GM19239 (cell line): ENCODE measurements around the gene NPDC1.
"Not testable (repeated sequence)": the region's sequence is repeated elsewhere in the genome, so short reads cannot be mapped to it uniquely, and the experiment has no call there.

Experiments
- DNase-seq: peaks from one replicate; pipeline ENCODE4 v3.0.0; 2011; ENCODE audit warnings: low spot score; ENCODE audit not compliant: insufficient read length
- FAIRE-seq: peaks from 2 replicates; lab custom pipeline; 2011; peaks lifted over from hg19 to GRCh38; lab: Jason Lieb, UNC

Gene NPDC1

GRCh38 chr9:137014776-137015539 is 31.0 kb downstream of the NPDC1 start:
- DNase-seq (no peak), FAIRE-seq (no peak)

DNA sequence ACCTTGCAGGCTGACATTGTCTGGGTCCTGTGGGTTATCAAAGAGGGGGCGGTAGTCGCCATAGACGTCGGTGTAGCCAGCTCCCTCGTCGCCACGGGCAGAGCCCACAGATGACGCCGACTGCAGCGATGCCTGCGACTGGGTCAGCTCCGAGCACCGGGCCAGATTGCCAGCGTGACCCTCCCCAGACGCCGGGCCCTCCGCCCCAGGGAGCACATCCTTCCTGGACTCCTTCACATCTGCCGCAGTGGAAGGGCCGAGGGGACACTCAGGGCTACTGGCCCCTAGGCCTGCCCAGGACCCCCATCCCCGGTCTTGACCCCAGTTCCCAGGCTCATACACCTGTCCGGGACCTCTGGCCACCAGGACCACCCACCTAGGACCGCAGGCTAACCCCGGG is 31.8 kb downstream of the NPDC1 start:
- no peak for FAIRE-seq
- DNase-seq: no peak

- FAIRE-seq (no peak), DNase-seq (no peak)
These were observed 32.4 kb downstream of the NPDC1 start for GRCh38 chr9:137013571-137013940.

DNA sequence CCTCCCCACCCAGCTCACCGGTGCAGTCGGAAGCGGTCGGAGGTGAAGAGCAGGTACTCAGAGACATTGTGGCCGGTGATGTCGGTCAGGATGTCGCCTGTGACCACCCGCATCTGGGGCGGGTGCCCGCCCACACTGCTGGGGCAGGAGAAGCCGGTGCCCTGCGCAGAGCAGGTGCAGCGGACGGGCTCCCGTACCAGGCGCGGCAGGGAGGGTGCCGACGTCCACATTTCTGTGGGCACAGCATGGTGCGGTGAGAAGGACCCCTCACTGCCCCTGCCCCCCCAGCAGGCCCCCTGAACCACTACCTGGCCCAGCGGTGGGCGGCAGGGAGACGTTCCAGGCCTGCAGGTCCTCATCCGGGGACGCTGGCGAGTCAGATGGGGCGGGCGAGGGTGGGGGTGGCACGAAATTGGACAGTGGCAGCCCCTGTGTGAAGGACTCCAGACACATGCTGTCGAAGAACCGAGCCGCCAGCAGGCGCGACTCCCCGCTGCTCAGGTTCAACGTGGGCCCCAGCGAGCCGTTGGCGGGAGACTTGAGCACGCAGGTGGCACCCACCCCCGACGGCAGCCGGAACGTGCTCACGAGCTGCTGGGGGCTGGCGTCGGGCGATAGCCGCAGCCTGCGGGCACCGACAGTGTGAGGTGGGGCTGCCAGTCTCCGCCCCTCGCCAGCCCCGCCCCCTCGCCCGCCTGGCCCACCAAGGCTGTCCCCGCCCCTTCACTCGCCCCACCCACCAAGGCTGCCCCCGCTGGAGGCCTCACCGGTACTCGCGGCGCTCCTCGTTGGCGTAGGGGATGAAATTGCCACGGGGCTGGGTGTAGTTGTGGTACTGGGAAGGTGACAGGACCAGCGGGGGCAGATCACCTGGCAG is 33.0 kb downstream of the NPDC1 start:
- DNase-seq (no peak), FAIRE-seq (no peak)

DNA sequence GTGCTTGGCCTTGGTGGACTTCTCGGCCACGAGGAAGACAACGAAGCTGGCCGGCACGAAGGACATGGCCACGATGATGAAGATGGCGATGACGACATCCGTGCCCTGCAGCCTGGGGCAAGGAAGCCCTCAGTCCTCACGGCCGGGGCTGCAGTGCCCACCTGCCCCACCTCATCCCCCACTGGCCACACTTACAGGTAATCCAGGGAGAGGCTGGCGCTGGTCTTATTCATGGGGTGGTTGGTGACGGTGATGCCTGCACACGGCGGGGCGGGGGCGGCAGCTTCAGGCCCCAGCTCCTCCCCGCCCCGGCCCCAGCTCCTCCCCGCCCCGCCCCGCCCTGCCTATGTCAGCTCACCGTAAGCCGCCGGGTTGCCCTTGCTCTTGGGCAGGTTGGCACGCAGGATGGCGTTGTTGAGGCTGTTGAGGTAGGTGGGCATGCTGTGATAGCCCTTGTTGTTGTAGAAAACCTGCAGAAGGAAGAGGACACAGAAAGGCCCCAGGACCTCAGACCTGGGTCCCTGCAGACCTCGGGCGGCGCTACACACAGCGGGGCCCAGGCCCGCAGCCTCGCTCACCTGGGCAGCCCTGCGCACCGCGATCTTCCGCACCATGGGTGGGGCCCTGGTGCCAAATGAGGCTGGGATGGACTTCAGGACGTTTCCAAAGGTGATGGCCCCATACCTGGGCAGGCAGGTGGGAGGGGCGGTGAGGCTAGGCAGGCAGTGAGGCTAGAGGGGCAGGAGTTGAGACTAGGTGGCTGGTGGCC is 33.9 kb downstream of the NPDC1 start:
- DNase-seq (no peak), FAIRE-seq (no peak)

GRCh38 chr9:137011156-137011555 is 34.8 kb downstream of the NPDC1 start:
- FAIRE-seq (no peak), DNase-seq (no peak)

DNA sequence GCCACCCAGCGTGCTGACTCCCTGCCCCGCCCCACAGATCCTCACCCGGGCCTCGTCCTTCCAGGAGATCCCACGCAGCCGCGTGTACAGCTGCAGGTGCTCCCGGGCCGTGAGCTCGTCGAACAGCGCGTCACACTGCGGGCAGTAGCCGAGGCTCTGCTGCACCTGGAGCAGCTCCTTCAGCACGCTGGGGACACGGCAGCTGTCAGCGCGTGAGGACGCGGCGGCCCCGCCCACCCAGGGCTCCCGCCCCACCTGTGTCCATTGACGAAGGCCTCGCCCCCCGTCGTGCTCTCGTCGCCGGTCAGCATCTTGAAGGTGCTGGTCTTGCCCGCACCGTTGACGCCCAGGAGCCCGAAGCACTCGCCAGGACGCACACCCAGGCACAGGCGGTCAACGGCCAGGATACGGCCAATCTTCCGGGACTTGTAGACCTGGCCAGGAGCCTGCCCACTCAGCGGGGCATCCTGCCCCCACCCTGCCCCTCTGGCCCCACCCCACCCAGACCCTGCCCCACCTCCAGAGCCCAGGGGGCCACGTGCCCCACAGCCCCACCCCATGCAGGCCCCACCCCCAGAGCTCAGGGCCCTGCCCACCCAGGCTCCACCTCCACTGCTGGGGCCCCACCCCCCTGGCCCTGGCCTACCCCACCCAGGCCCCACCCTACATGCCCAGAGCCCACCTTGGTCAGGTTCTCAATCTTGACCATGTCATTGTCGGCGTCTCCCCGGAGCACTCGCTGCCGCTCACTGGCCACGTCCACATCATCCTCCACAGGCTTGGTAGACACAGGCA is 35.8 kb downstream of the NPDC1 start:
- FAIRE-seq: no peak
- no peak for DNase-seq

DNA sequence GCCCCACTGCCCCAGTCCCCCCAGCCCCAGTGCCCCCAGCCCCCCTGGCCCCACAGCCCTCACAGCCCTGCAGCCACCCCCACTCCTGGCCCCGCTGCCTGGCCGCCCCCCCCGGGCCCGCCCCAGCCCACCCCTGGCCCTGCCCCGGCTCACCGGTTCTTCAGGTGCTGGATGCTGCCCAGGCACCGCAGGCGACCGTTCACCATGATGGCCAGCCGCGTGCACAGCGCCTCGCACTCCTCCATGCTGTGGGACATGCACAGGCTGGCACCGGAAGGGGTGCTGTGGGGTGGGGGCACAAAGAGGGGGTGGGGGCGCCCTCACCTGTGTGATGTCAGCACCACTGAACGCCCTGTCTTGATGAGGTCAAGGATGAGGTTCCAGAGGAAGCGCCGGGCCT is 36.8 kb downstream of the NPDC1 start:
- FAIRE-seq (no peak), DNase-seq (no peak)

GRCh38 chr9:137008312-137008711 is 37.7 kb downstream of the NPDC1 start:
- no peak for FAIRE-seq

DNA sequence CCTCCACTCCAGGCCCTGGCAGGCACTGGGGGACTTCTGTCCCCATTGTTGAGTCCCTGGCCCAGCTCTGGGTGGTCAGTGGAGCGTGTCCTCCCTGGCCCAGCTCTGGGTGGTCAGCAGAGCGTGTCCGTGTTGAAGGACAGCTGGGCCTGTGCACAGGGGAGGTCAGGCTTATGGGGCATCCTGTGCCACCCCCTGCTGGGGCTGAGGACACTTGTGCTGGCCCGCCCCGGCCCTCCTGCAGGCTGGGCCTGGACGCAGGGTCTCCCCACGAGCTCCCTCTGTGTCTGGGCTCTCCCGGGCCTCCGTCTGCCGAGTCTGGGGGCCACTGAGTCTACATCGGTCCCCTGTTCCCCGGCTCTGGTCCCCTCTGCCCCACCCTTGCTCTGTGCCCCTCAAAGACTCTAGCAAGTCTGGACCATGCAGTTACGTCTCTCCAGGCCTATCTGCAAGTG is 38.1 kb downstream of the NPDC1 start:
- FAIRE-seq (no peak), DNase-seq (no peak)

More at GRCh38 chr9:137008312-137008711, 37.7 kb downstream of the NPDC1 start:
- no peak for DNase-seq

- DNase-seq (no peak), FAIRE-seq (no peak)
These were observed 38.7 kb downstream of the NPDC1 start for GRCh38 chr9:137007108-137007815.

DNA sequence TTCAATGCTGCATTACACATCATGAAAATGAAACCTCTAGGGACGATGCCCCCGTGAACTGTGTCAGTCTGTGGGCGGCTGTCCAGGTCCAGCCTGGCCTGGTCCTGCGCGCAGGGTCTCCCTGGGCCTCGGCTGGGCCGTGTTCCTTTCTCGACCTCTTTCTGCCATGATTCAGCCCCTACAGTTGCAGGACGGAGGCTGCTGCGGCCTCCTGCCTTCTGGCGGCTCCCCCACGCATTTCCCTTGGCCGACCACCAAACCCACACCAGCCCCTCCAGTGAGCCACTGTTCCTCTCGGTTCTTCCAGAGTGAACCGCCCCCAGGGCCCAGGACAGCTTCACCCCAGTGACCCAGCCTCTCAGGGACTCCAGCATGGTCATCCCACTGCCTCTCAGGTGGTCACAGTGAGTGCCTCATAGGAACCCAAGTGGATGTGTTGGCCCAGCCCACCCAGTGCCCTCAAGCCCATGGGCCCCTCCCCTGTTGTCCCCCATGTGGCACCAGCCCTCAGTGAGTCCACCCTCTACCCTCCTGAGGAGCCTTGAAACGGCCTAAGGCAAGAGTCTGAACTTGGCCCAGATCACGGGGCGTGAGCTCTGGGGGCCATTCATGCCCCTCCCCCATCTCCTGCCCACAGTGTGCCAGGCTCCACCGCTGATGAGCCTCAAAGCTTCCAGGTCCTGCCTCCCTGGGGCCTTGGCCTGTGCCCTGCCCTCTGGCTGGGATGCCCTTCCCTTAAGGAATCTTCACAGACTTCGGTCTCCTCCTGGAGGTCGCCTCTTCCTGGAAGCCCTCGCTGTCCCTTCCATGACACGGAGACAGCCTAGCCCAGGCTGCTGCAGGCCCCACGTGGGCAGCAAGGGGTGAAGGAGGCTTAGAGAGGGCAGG is 39.6 kb downstream of the NPDC1 start:
- FAIRE-seq (no peak), DNase-seq (no peak)

- FAIRE-seq, DNase-seq: not testable (repeated sequence)
These were observed 41.7 kb downstream of the NPDC1 start for GRCh38 chr9:137004285-137004684.

- FAIRE-seq: no peak
- DNase-seq: no peak
These were observed 43.3 kb downstream of the NPDC1 start for GRCh38 chr9:137002646-137003041.

GRCh38 chr9:137001857-137002645 is 43.9 kb downstream of the NPDC1 start:
- FAIRE-seq (no peak), DNase-seq (no peak)

DNA sequence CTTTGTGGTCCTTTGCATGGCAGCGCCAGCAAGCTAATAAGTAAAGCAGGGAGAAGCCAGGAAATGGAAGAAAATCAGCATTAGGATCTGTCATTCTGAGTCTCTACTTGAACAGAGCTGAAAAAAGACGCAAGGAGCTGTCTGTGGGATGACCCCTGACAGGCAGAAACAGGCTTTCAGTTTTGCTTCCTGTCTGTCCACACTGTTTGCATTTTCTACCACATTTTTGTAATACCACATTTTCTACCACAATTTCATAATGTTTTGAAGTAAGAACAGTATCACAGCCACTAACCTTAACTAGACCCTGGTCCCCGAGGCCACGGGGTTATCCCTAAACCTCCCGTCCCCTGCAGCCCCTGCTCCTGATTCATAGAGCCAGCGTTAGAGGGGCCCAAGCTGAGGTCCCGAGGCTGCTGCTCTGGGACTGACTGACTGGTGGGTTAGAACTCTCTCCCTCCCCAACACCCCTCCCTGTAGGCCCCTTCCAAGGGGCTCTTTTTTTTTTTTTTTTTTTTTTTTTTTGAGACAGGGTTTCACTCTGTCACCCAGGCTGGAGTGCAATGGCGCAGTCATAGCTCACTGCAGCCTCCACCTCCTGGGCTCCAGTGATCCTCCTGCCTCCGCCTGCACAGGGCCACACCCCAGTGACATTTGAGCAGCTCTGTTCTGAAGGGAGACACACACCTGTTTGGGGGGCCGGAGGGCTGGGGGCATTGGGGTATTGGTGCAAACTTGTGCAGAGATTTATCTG is 45.6 kb downstream of the NPDC1 start:
- FAIRE-seq: peak; percentile 87
- peak; percentile 92 for DNase-seq

DNA sequence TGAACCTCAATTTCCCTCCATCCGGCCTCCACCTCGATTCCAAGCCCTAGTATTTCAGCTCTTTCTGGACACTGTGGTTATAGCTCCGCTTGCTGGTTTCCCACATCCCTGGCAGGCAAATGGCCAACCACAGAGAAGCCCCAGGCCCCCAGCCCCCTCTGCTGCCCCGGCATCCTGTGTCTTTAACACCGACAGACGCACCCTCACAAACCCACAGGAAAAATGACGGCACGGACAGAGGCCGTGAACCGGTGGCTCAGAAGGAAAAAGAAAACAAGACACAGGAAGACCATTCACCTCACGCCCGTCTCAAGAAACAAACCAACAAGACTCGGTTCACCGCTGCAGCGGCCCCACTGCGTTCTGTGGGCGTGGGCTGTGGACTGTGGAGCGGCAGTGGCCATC is 48.1 kb downstream of the NPDC1 start:
- no peak for DNase-seq
- FAIRE-seq: no peak
